ENCODE measurements around the gene KISS1R.

Gene KISS1R

DNA sequence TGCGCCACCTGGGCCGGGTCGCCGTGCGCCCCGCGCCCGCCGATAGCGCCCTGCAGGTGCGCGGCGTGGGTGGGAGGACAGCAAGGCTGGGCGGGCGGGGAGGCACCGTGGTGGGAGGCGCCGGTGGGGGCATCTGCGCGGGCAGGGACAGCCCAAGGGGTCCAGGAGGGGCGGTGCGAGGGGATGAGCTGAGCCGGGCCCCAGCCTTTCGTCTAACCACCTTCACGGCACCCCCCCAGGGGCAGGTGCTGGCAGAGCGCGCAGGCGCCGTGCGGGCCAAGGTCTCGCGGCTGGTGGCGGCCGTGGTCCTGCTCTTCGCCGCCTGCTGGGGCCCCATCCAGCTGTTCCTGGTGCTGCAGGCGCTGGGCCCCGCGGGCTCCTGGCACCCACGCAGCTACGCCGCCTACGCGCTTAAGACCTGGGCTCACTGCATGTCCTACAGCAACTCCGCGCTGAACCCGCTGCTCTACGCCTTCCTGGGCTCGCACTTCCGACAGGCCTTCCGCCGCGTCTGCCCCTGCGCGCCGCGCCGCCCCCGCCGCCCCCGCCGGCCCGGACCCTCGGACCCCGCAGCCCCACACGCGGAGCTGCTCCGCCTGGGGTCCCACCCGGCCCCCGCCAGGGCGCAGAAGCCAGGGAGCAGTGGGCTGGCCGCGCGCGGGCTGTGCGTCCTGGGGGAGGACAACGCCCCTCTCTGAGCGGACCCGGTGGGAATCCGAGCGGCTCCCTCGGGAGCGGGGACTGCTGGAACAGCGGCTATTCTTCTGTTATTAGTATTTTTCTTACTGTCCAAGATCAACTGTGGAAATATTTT lies 3.1 kb downstream of the KISS1R start:
- DNase-seq (ENCODE audit: low read depth), result peak; percentile 41

- DNase-seq (ENCODE audit: low read depth), result no peak
These were observed 7.5 kb downstream of the KISS1R start for GRCh38 chr19:924553-925086.

DNA sequence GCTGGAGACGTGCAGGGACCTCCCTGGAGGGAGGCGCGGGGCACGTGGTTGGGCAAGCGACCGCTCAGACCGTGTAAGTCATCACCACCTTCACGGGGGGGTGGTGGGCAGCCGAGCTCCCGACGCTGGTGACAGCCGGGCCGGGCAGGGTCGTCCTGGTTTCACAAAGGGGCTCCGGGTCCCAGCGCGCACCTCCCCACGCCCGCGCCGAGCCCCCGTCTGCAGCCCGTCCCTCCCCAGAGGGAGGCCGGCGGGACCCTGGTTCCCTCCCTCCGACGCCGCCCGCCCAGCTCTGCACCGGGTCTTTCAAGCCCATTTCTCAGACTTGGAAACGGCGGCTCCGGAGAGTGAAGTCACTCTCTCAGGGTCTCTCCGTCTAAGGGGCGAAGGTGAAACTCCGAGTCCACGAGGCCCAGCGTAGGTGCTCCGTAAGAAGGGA lies 8.0 kb downstream of the KISS1R start:
- peak; percentile 38 for DNase-seq (ENCODE audit: low read depth)

- DNase-seq (ENCODE audit: low read depth), result peak; percentile 84
These were observed 8.6 kb downstream of the KISS1R start, which contains the start of gene ARID3A for GRCh38 chr19:925526-926322. Gene ARID3A, plus strand, starts transcription at chr19:926035. Its CDS starts 3,494 bp downstream, at chr19:929529.

DNA sequence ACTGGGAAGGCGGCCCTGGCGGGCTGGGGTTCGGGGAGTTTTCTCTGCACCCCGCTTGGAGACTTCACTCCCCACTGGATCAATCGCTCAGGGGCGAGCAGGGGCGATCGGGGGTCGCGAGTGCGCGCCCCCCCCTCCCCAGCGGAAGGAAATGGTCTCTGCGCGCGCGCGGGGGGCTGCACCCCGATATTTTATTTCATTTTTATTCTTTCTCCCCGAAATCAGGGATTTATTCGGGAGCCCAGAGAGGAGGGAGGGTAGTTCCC lies 9.1 kb downstream of the KISS1R start:
- no peak for DNase-seq (ENCODE audit: low read depth)

- DNase-seq (ENCODE audit: low read depth), result peak; percentile 63
These were observed 9.6 kb downstream of the KISS1R start for GRCh38 chr19:926589-927350.

DNA sequence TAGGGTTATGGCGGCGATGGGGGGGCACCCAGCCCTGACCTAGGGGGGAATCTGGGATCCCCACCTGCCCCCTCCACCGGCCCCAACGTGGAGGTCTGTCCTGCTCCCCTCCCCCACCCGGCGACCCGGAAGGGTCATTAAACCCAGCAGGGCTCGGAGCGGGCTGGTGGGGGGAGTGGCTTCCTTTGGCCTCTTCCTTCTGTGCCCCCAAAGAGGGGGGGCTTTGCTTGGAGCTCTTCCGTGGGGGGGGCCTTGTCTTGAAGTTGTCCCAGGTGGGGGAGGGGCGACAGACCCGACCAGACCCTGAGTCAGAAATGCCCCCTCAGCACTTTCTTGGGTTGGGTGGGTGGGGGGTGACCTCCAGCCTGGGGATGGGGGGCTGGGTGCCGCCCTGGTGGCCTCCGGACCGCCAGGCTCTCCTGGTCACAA lies 10.2 kb downstream of the KISS1R start:
- DNase-seq (ENCODE audit: low read depth), result no peak

DNA sequence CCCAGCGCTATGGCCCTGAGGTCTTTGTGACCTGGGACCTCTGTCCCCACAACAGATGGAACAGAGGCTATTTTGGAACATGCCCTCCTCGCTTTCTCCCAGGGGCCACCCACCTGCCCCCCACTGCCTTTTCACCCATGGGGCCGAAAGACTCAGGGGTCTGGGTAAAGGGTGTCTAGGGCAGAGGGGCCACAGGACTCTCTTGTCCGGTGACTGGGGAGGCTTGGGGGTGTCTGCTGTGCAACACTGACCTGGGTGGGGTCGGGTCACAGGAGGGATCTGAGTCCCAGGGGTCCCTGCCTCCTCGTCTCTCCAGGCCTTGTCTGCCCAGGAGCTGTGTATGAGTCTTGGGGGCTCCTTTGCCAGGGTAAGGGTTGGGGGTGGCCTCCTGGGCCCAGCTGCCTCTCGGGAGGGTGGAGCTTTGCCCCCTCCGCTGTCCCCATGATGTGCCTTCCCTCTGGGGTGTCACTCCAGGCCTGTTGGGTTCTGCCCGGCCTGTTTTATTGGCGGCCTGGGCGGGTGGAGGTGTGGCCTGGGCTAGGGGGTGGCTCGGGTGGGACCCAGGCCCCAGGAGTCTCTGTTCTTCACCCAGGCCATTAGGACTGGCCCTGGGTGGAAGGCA lies 10.8 kb downstream of the KISS1R start:
- no peak for DNase-seq (ENCODE audit: low read depth)

DNA sequence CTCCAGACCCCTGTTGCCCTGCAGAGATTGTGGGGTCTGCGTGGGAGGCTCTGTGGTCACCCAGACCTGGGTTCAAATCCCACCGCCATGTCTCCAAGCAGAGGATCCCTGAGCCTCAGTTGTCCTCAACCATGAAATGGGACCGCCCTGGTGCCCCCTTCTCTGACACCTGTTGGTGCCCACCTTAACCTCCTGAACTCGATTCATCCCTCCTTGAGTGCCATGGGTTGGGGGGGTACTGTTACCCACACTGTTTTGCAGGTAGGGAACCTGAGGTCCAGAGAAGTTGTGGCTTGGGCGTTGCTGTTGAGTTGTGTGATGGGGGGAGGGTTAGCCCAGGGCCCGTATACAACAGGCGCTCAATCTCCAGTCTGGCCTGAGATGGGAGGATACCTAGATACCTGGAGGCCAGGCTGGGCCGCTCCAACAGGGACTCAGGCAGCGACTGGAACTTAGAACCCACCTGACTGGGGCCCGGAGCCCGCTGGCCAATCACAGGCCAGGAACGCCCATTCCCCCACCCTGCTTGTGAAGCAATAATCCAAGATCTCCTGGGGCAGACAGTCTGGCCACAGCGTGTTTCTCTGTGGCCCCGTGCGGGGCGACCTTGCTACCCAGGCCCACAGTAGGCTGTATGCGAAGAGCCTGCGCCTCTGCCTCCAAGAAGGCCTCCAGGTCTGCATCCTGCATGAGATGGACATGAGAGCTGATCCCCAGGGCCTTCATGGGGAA lies 11.5 kb downstream of the KISS1R start:
- DNase-seq (ENCODE audit: low read depth), result peak; percentile 59

DNA sequence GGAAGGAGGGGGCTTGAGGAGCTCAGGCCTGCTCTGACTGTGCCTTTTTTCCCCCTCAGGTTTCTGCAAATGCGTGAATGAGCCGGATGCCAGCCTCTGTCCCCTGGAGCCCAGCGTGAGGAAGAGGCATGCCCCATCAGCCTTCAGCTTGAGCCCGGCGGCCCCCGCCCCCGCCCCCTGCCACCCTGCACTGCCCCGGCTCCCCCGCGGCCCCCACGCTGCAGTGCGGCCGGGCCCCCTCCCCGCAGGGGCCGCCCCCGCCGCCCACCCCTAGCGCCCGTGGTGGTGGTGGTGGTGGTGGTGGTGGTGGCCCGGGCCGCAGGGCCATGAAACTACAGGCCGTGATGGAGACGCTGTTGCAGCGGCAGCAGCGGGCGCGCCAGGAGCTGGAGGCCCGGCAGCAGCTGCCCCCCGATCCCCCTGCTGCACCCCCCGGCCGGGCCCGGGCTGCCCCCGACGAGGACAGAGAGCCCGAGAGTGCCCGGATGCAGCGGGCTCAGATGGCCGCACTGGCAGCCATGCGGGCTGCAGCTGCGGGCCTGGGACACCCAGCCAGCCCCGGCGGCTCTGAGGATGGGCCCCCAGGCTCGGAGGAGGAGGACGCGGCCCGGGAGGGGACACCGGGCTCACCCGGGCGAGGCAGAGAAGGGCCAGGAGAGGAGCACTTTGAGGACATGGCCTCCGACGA lies 12.2 kb downstream of the KISS1R start:
- DNase-seq (ENCODE audit: low read depth), result no peak

DNA sequence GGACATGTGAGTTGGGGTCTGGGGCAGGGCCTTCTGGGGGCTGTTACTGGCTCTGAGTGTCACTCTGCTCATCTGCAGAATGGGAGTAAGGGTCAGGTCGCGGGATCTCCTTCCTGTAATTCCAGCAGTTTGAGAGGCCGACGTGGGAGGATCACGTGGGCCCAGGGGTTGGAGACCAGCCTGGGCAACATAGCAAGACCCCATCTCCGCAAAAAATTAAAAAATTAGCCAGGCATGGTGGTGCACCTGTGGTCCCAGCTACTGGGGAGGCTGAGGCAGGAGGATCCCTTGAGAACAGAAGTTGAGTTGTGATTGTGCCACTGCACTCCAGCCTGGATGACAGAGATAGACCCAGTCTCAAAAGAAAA lies 12.7 kb downstream of the KISS1R start:
- no peak for DNase-seq (ENCODE audit: low read depth)

- no peak for DNase-seq (ENCODE audit: low read depth)
These were observed 14.9 kb downstream of the KISS1R start for GRCh38 chr19:931860-932647.

DNA sequence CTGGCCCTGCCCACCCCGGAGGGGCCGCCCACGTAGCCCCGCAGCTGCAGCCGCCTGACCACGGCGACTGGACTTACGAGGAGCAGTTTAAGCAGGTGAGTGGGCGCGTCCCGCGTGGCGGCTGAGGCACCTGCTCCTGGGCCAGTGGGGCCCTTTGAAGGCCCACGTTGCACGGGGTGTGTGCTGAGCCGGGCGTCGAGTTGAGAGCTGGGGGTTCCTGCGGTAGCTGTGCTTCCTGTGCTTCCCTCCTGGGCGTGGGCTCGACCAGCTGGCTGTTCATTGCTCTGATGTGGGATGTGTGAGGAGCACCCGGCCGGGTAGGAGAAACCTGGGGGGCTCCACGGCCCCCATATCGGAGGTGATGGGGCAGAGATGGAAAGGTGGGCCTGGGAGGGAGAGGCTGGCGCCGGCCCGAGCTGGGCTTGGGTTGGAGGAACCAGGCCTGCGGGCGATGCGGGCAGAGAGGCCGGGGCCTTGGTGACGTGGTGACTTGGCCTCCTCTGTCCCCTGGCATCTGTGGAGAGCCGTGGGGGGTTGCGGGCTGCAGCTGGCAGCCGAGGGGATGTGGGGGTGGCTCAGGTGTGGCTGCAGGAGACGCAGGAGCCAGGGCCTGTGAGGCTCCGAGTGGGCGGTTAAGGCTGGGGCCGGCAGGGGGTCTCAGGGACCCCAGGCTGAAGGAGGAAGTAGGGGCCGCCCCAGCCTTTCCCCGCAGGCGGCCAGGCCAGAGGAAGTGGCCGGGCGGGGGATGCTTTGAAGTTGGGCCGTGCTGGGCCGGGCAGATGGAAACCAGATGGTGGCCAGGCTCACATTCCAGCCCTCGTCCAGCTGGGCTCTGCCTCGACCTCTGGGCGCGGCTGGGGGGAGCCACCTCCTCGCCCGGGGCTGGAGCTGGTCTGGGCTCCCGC lies 15.8 kb downstream of the KISS1R start:
- peak; percentile 94 for DNase-seq (ENCODE audit: low read depth)

DNA sequence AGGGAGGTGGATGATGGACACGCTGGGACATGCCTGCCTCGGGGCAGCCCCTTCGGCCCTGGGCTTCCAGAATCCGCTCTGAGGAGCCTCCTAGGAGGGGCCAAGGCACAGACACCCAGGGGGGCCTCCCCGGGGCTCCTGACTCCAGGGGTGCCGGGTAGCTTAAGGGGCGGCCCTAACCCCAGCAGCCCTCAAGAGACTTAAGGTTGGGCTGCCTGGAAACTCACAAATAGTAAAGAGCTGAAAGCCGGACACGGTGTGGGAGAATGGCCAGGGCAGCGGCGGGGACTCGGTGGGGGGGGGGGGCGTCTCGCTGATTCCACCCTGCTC lies 16.4 kb downstream of the KISS1R start:
- DNase-seq (ENCODE audit: low read depth), result no peak

GRCh38 chr19:934197-934840 lies 17.2 kb downstream of the KISS1R start:
- no peak for DNase-seq (ENCODE audit: low read depth)

GRCh38 chr19:934865-935479 lies 17.8 kb downstream of the KISS1R start:
- DNase-seq (ENCODE audit: low read depth), result peak; percentile 70

DNA sequence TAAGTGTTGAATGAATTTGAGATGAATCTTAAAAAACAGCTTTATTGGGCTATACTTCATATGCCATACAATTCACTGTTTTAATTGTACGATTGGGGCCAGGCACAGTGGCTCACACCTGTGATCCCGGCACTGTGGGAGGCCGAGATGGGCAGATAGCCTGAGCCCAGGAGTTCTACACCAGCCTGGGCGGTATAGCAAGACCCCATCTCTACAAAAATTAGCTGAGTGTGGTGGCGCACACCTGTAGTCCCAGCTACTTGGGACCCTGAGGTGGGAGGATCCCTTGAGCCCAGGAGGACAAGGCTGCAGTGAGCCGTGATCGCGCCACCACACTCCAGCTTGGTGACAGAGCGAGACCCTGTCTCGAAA lies 19.0 kb downstream of the KISS1R start:
- no peak for DNase-seq (ENCODE audit: low read depth)

DNA sequence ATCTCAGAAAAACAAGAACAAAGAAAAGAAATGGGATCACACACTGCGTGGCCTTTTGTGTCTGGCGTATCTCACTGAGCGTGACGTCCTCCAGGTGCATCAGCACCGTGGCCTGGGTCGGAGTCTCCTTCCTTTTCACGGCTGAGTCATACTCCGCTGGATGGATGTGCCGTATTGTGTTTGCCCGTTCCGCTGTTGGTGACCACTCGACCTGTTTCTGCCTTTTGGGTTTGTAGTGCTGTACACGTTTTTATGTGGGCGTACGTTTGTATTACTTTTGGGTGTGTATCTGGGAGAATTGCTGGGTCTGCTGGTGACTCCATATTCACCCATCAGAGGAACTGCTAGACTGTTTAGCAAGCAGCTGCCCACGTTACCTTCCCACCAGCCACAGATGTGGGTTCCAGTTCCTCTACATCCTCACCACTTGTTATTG lies 20.1 kb downstream of the KISS1R start:
- no peak for DNase-seq (ENCODE audit: low read depth)

All from iris pigment epithelial cell (primary cell).